ENCODE results near the gene TMEM9B. TPM values are rescaled to one million over a fixed set of nuclear protein-coding genes. Genes with fewer than 3 reads are reported as not detected.

Gene TMEM9B
- polyA plus RNA-seq, 1 experiment = 24.6 TPM

DNA sequence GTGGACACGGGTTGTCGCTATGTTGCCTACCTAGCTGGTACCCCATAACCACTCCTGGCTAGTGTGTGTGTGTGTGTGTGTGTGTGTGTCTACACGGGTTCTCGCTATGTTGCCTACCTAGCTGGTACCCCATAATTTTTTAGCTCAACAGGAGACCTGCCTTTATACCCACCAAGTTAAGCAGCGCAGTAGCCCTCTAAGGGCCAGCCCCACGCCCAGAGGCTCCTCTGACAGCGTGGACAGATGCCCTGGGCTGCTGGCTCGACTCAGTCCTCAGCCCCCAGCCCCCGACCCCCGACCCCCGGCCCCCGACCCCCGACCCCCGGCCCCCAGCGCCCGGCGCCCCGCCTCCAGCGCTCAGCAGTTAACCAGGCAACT, 53.6 kb downstream of the TMEM9B start:
- ChIA-PET POLR2A (interaction anchor here (0.5 to 0.6 kb wide), 2 partner anchors 40 to 1015 kb away, joined by 6 to 13 read pairs; no protein-coding TSS in a partner anchor), CTCF (interaction anchor here (0.8 to 1.8 kb wide), 5 partner anchors 14 to 100 kb away, joined by 3 to 4 read pairs (median 3); partner anchors contain the start of gene TMEM9B)
- H3K27me3 ChIP-seq (ENCODE audit: control insufficient read depth, insufficient read depth, low read length) = no peaks in the 10 kb centered on the region
- TF ChIP-seq, protein P1, sequence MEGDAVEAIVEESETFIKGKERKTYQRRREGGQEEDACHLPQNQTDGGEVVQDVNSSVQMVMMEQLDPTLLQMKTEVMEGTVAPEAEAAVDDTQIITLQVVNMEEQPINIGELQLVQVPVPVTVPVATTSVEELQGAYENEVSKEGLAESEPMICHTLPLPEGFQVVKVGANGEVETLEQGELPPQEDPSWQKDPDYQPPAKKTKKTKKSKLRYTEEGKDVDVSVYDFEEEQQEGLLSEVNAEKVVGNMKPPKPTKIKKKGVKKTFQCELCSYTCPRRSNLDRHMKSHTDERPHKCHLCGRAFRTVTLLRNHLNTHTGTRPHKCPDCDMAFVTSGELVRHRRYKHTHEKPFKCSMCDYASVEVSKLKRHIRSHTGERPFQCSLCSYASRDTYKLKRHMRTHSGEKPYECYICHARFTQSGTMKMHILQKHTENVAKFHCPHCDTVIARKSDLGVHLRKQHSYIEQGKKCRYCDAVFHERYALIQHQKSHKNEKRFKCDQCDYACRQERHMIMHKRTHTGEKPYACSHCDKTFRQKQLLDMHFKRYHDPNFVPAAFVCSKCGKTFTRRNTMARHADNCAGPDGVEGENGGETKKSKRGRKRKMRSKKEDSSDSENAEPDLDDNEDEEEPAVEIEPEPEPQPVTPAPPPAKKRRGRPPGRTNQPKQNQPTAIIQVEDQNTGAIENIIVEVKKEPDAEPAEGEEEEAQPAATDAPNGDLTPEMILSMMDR (IDR thresholded peaks at IDR 0.05; ENCODE audit: insufficient read depth, low read depth, low read length) = no peak
- DNase-seq (ENCODE audit: low read depth) = no peak
- H3K4me3 ChIP-seq (ENCODE audit: low read depth, low read length) = peak overlapping the region; percentile 71
- no peaks in the 10 kb centered on the region; the same call in 1 of the 2 replicates for H3K36me3 ChIP-seq (ENCODE audit: control insufficient read depth, insufficient read depth, low read length)

- no peak for DNase-seq (ENCODE audit: low read depth)
- Histone ChIP-seq H3K27me3 (ENCODE audit: control insufficient read depth, insufficient read depth, low read length) (no peaks in the 10 kb centered on the region), H3K36me3 (ENCODE audit: control insufficient read depth, insufficient read depth, low read length) (no peaks in the 10 kb centered on the region), H3K4me3 (ENCODE audit: low read depth, low read length) (no peak overlapping the region)
- ChIA-PET POLR2A (no interaction called here), CTCF (interaction anchor here (1.8 kb wide), 1 partner anchor 74 kb away, joined by 4 read pairs; no protein-coding TSS in a partner anchor)
- TF ChIP-seq, protein P1 (IDR thresholded peaks at IDR 0.05; ENCODE audit: insufficient read depth, low read depth, low read length) = no peak
Measured at GRCh38 chr11:8908099-8908498, 56.1 kb downstream of the TMEM9B start.

GRCh38 chr11:8907116-8907515, 57.1 kb downstream of the TMEM9B start:
- CTCF ChIA-PET = no interaction called here
- H3K36me3 ChIP-seq (ENCODE audit: control insufficient read depth, insufficient read depth, low read length) = no peaks in the 10 kb centered on the region
- DNase-seq (ENCODE audit: low read depth) = no peak
- no peak overlapping the region for H3K4me3 ChIP-seq (ENCODE audit: low read depth, low read length)
- TF ChIP-seq, protein P1 (IDR thresholded peaks at IDR 0.05; ENCODE audit: insufficient read depth, low read depth, low read length) = no peak
- POLR2A ChIA-PET = interaction anchor here (0.8 kb wide), 1 partner anchor 31 kb away, joined by 14 read pairs; no protein-coding TSS in a partner anchor
- no peaks in the 10 kb centered on the region for H3K27me3 ChIP-seq (ENCODE audit: control insufficient read depth, insufficient read depth, low read length)

- ChIA-PET CTCF (no interaction called here), POLR2A (no interaction called here)
- DNase-seq (ENCODE audit: low read depth) = peak; percentile 61
- H3K4me3 ChIP-seq (ENCODE audit: low read depth, low read length) = no peak overlapping the region
- no peaks in the 10 kb centered on the region for H3K27me3 ChIP-seq (ENCODE audit: control insufficient read depth, insufficient read depth, low read length)
- TF ChIP-seq, protein P1 (IDR thresholded peaks at IDR 0.05; ENCODE audit: insufficient read depth, low read depth, low read length) = no peak
- no peaks in the 10 kb centered on the region for H3K36me3 ChIP-seq (ENCODE audit: control insufficient read depth, insufficient read depth, low read length)
Measured at GRCh38 chr11:8905528-8906165, 58.6 kb downstream of the TMEM9B start.

DNA sequence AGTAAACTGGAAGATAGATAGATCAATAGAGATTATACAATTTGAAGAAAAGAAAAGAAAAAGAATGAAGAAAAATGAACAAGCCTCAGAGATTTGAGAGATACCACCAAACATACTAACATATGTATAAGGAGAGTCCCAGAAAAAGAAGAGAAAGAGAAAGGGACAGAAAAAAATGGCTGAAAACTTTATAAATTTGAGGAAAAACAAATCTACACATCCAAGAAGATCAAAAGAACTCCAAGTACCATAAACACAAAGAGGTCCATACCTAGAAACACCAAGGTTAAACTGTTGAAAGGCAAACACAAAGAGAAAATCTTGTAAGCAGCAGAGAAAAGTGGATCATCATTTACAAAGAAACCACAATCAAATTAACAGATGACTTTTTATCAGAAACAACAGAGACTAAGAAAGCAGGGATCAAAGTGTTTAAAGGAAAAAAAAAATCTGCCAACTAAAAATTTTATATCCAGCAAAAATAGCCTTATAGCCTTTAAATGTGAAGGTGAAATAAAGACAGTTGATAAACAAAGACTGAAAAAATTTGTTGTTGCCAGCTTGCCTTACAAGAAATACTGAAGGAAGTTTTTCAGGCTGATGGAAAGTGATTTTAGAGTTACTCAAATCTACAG, 65.0 kb downstream of the TMEM9B start:
- Histone ChIP-seq H3K27me3 (ENCODE audit: control insufficient read depth, insufficient read depth, low read length) (no peaks in the 10 kb centered on the region), H3K4me3 (ENCODE audit: low read depth, low read length) (no peak overlapping the region), H3K36me3 (ENCODE audit: control insufficient read depth, insufficient read depth, low read length) (no peaks in the 10 kb centered on the region)
- ChIA-PET CTCF (interaction anchor here (0.6 kb wide), 1 partner anchor 85 kb away, joined by 4 read pairs; no protein-coding TSS in a partner anchor), POLR2A (no interaction called here)
- TF ChIP-seq, protein P1 (IDR thresholded peaks at IDR 0.05; ENCODE audit: insufficient read depth, low read depth, low read length) = no peak
- DNase-seq (ENCODE audit: low read depth) = no peak

Measured in BJ (cell line).